Body of pancreas (tissue), 4 donors: ENCODE data around the gene SOCS2.

ENCODE experiments used
- CTCF ChIP-seq, 7 experiments: fragments of 450-650 bp in 4 of 7; fragments of 200-600 bp in 3 of 7; sonication (generic) in 3 of 7; IDR thresholded peaks; one replicate each; pipeline ENCODE4 v1.5.1; 2016 to 2019; ENCODE audit warnings: antibody characterized with exemption in 7 of 7
- POLR2A ChIP-seq, 3 donors: fragments of 450-650 bp; IDR thresholded peaks; one replicate each; pipeline ENCODE4 v1.6.1; 2016; ENCODE audit warnings: antibody characterized with exemption in 3 of 3, mild to moderate bottlenecking in 2 of 3

- TF ChIP-seq CTCF (IDR thresholded peaks at IDR 0.05): peak in 3 of 7 experiments; percentile 22 to 33 (median 28)
- TF ChIP-seq POLR2A (IDR thresholded peaks at IDR 0.05): no peak
These were observed 1.0 kb upstream of the SOCS2 start for GRCh38 chr12:93571365-93571924.
